GM18502 (cell line): ENCODE data around the gene COQ6.
"Not testable (repeated sequence)": the region's sequence is repeated elsewhere in the genome, so short reads cannot be mapped to it uniquely, and the experiment has no call there.

ENCODE experiments used
- ATAC-seq: cut with Tn5 transposase; IDR thresholded peaks from one replicate; pipeline ENCODE4 v1.9.1; 2021; ENCODE audit warnings: mild to moderate bottlenecking; ENCODE audit not compliant: unreplicated experiment, poor library complexity

The COQ6 gene

DNA sequence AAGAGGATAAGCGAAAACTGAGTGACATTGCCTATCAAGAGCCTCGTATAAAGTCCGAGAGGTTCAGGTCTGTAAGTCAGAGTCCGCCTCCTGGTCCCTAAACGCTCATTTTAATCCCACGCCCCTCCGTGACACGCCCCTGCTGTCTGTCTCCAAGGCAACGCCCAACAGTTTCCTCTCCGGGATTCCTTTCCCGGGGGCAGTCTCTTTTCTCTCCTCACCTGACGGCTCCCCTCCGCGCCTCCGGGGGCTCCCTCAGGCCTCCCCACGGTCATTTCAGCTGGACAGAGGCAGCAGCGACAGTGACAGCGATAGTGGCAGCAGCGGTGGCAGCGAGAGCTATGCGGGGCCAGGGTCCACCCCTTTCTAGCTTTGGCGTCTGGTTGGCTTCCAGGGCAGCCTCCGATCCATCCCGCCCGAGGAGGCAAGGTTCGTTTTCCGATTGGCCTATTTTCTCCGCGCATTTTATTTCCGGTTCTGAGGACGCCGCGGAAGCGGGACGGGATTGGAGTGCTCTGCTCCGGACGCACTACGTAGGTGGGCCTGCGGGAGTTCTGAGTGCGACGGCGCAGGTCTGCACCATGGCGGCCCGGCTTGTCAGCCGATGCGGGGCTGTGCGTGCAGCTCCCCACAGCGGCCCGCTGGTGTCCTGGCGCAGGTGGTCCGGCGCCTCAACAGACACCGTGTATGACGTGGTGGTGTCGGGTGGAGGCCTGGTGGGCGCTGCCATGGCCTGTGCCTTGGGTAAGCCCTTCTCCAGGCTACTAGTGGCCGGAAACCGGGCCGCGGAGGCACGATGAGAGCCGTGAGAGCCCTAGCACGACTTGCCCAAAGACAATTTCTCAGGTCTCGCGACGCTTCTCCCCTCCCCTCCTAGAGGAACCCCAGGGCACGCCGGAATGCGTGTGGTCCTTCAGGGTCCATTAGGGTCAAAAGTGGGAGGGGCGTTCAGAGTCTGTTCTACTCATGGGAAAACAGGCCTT lies at the start of gene COQ6, which contains the start of gene FAM161B:
COQ6 (plus strand) TSS at position 551 of the 983 bp plus-strand sequence; CDS start at position 582, 31 bp downstream.
FAM161B (minus strand) TSS at position 343 of the 983 bp plus-strand sequence; CDS start at position 275, 68 bp downstream.
- ATAC-seq, result peak; percentile 94

DNA sequence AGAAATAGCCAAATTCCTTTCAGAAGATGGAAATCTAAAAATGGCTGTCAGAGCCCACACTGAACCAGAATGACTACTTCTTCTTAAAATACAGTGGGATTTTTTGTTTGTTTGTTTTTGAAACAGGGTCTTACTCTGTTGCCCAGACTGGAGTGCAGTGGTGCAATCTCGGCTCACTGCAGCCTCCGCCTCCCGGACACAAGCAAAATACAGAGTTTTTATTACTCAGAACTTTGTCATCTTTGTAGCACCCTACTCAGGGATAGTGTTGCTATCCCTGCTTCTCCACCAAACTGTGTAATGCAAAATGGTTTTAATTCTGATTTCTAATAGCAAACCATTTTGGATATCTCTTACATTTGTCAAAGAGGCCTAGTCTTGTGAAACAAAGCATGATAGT lies 47.1 kb upstream of the COQ6 start:
- ATAC-seq, result no peak

- no peak for ATAC-seq
Measured at GRCh38 chr14:73909681-73910080, 40.4 kb upstream of the COQ6 start.

DNA sequence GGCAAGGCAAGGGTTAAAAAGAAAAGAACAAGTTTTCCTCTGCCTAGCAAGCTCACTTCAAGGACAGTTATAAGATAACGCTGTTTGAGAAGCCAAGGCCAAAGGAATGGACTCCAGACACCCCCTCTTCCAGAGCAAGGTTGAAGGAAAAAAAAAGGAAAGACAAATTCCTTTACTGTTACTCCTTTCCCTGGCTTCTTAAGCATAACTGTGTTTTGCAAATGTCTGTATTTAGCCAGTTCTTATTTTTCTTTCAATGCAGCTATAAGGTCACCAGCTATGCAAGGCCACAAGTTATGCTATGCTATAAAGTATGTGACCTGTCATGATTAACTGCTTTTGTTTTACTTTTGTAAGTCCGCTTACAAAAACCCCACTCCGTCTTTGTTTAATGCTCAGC lies 36.8 kb upstream of the COQ6 start:
- ATAC-seq, result no peak

DNA sequence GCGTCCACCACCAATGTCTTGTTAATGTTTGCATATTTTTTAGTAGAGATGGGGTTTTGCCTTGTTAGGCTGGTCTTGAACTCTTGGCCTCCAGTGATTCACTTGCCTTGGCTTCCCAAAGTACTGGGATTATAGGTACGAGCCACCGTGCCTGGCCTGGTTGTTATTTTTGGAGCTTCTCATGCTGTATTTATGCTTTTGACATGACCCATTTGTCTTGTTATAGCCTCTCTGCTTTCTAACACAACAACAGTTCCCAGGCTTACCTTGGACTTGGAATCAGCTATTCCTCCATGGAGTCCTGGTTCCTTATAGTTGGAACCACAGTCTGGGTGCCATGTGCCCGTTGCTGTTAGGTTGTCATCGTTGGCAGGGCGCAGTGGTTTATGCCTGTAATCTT lies 33.8 kb upstream of the COQ6 start:
- no peak for ATAC-seq

GRCh38 chr14:73919457-73919856 lies 30.6 kb upstream of the COQ6 start:
- not testable (repeated sequence) for ATAC-seq

DNA sequence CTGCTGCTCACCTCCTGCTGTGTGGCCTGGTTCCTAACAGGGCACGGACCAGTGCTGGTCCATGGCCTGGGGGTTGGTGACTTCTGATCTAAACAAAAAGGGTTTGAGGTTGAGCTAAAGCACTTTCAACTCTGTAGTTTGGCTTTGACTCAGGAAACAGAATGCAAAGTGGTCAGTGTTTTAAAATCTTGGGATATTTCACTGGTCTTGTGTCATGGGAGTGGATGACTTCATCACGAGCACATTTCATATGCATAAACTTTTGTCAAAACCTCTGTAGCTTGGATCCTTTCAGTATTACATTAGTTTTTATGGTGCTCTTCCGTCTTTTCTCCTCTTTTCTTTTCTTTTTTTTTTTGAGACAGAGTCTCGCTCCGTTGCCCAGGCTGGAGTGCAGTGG lies 25.8 kb upstream of the COQ6 start:
- ATAC-seq, result no peak

- ATAC-seq, result no peak
Measured at GRCh38 chr14:73935666-73936065, 14.4 kb upstream of the COQ6 start.

DNA sequence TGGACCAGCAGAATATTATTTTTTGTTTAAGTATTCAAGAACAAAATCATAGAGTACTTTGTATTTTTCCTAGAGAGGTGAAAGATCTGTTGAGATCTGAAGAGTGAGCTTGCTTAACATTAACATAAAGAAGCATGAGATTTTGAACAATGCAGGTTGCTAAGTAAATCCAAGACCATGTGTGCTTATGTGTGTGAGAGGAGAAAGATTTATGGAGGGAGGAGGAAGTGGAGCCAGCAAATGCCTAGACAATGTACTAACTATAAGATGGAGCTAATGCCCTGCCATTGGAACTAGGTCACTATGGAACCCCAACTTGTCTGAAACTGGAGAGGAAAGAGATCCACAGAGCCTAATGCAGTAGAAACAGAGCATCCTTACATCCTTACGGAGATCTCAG lies 13.6 kb upstream of the COQ6 start:
- ATAC-seq, result no peak

DNA sequence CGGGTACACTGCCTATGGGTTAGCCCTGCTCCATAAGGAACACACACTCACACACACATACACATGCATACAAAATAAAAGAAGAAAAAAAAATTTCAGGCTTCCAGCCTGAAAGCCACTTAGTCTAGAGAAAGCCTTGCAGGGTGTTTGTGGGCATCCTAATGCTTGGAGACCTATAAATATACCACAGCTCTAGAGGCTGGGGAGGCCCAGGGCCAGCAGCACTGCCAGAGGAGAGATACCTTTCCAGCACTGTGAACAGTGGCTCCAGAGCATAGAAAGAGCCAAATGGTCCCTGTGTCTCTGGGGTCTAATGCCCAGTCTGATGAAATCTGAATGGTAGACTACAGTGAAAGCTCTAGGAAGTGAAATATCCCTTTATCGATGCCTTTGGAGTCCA lies 13.1 kb upstream of the COQ6 start:
- ATAC-seq, result no peak

GRCh38 chr14:73942180-73942579 lies 7.9 kb upstream of the COQ6 start:
- ATAC-seq, result no peak

GRCh38 chr14:73943083-73943482 lies 7.0 kb upstream of the COQ6 start:
- no peak for ATAC-seq

GRCh38 chr14:73944432-73945158 lies 5.5 kb upstream of the COQ6 start:
- ATAC-seq, result no peak

- ATAC-seq, result no peak
Measured at GRCh38 chr14:73945159-73945670, 4.9 kb upstream of the COQ6 start.

- ATAC-seq, result no peak
Measured at GRCh38 chr14:73953731-73954130, 3.6 kb downstream of the COQ6 start.

DNA sequence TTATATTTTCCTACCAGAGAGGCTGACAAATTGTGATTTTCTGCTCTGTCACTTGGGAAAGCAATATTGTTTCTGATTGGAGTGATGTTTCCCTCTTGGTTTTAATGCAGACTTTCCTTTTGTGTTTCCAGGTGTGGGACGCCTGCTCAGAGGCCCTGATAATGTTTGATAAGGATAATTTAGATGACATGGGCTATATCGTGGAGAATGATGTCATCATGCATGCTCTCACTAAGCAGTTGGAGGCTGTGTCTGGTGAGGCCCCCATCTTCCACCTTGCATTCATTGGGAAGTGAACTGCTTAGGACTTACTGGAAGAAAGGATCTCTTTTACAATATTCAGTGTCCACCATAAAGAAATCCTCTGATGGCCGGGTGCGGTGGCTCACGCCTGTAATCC lies 5.6 kb downstream of the COQ6 start:
- no peak for ATAC-seq

DNA sequence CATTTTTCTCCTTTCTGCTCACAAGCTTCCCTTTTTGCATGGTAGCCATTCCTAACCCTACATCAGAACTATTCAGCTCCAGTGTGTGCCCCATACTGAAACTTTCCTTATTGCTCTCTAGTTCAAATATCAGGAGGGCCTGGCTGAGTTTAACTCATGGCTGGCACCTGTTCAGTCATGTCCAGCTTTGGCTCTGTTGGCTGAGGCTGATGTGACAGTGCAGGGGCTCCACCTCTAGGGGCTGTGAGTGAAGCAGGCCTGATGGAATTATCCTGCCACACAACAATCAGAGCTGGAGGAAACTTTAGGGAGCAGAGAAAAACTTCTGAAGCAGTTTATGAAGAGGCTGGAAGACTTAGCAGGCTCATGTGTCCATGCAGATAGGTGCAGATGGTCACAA lies 8.5 kb downstream of the COQ6 start:
- ATAC-seq, result no peak

GRCh38 chr14:73961192-73961591 lies 11.1 kb downstream of the COQ6 start:
- no peak for ATAC-seq

- ATAC-seq, result no peak
Measured at GRCh38 chr14:73965216-73965615, 15.1 kb downstream of the COQ6 start.

DNA sequence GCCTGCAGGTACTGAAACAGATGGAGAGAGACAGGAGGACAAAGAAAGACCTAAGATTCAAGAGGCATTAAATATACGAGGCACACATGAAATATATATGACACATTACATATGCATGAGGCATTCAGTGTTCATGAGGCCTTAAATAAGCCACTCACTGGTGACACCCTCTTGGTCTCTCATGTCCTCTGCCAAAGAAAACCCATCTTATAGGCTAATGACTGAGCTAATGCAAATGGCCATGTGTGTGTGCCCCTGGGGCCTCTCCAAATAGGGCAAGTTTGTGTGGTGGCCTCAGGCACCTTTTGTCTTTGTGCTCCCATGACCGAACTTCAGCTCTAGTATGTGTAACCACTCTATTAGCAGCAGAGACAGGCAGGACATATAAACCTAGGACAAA lies 18.8 kb downstream of the COQ6 start:
- no peak for ATAC-seq

DNA sequence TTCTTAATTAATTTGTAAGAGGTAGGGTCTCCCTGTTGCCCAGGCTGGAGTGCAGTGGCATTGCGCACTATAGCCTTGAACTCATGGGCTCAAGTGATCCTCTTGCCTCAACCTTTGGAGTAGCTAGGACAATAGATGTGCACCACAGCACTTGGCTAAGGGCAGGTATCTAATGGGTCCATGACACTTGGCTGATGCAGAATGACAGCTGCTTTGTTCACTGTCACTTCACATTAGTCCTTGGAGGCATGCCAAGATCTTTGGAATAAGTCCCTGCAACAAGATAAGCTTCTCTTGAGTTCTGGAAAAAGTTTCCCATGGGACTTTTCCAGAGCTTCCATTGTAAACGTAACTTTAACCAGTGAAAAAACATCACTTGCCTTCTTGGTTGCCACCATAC lies 23.4 kb downstream of the COQ6 start:
- no peak for ATAC-seq
